Measurements from ENCODE around the gene TP53AIP1. TPM values are rescaled to one million over a fixed set of nuclear protein-coding genes. Genes with fewer than 3 reads are reported as not detected.
A peak's percentile ranks its signal among the peaks of the same experiment; 100 is the strongest.

The TP53AIP1 gene
- total and polyA plus RNA-seq, 2 of the 8 experiments (the other 6 are each of a cell fraction or from before 2014, with no cell fraction given): 0.03 TPM; not detected in 1

DNA sequence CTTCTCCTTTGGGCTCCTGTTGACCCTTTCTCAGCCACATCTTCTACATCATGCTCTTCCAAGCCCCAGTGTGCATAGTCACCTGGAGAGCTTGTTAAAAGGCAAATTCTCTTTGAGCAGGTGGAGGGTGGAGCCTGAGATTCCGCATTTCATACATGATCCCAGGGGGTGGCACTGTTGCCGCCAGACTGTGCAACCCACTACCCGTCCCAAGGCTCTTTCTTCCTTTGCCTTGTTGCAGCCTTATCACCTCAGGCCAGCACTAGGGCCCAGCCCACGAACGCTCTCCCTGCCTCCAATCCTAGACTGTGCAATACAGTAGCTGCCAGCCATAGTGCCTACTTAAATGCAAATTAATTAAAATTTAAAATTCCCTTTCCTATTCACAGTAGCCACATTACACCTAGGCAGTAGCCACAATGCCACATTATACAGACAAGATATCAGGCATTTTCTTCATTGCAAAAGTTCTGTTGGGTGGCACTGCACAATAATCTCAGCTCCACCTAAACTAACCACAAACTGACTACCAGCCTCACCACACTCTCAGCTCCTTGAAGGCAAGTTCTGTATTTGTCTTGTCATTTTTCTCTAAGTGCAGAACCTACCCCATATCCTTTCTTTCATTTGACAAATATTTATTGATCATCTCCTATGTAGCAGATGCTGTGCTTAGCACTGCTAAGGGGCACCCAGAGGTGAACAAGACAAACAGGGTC lies 56.1 kb downstream of the TP53AIP1 start (continued):
- TF ChIP-seq, protein P1, sequence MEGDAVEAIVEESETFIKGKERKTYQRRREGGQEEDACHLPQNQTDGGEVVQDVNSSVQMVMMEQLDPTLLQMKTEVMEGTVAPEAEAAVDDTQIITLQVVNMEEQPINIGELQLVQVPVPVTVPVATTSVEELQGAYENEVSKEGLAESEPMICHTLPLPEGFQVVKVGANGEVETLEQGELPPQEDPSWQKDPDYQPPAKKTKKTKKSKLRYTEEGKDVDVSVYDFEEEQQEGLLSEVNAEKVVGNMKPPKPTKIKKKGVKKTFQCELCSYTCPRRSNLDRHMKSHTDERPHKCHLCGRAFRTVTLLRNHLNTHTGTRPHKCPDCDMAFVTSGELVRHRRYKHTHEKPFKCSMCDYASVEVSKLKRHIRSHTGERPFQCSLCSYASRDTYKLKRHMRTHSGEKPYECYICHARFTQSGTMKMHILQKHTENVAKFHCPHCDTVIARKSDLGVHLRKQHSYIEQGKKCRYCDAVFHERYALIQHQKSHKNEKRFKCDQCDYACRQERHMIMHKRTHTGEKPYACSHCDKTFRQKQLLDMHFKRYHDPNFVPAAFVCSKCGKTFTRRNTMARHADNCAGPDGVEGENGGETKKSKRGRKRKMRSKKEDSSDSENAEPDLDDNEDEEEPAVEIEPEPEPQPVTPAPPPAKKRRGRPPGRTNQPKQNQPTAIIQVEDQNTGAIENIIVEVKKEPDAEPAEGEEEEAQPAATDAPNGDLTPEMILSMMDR (IDR thresholded peaks at IDR 0.05; ENCODE audit: control extremely low read depth in 1 of 3, insufficient read depth in 1 of 3, low read depth in 1 of 3, low read length in 3 of 3): peak; percentile 26 to 38 (median 38); a peak in 3 of 4 replicates
- TF ChIP-seq RAD21 (IDR thresholded peaks at IDR 0.05 in 1 of 2, conservative IDR thresholded peaks at IDR 0.05 in 1 of 2; ENCODE audit: low read depth in 2 of 2, low read length in 2 of 2): peak; percentile 26 to 39

Other genes starting within 250 kb of the TP53AIP1 start
- 0.22 and 0.29 TPM in 2 replicates for gene FLI1, start 248.8 kb downstream of the TP53AIP1 start, total RNA-seq (2021; fragmentation: NEBNext Ultra II Directional; extraction: Animal tissue kit (Norgen Biotek cat#: 25700))
- gene FLI1, start 248.8 kb downstream of the TP53AIP1 start, polyA plus RNA-seq (2011; rRNA removed): 0.18 and 0.30 TPM in 2 replicates
- gene KCNJ1, start 75.6 kb downstream of the TP53AIP1 start, total RNA-seq (2021; fragmentation: NEBNext Ultra II Directional; extraction: Animal tissue kit (Norgen Biotek cat#: 25700)): 0.15 and 0.17 TPM in 2 replicates
- gene KCNJ1, start 75.6 kb downstream of the TP53AIP1 start, polyA plus RNA-seq (2011; rRNA removed): 0.19 and 0.23 TPM in 2 replicates
- not detected in 2 replicates for gene KCNJ5, start 51.5 kb downstream of the TP53AIP1 start, total RNA-seq (2021; fragmentation: NEBNext Ultra II Directional; extraction: Animal tissue kit (Norgen Biotek cat#: 25700))
- 0.03 and 0.05 TPM in 2 replicates for gene KCNJ5, start 51.5 kb downstream of the TP53AIP1 start, polyA plus RNA-seq (2011; rRNA removed)
- gene ARHGAP32, start 249.5 kb upstream of the TP53AIP1 start, total RNA-seq (2021; fragmentation: NEBNext Ultra II Directional; extraction: Animal tissue kit (Norgen Biotek cat#: 25700)): 30.0 and 30.1 TPM in 2 replicates
- gene ARHGAP32, start 249.5 kb upstream of the TP53AIP1 start, polyA plus RNA-seq (2011; rRNA removed): 12.5 and 13.7 TPM in 2 replicates

Measured in H1 (cell line).